Thyroid gland (tissue), 4 donors: ENCODE measurements around the gene PRSS21.

Experiments used
- POLR2A ChIP-seq, 2 donors: fragments of 450-650 bp; IDR thresholded peaks; one replicate each; pipeline ENCODE4 v1.6.1; 2017; ENCODE audit warnings: antibody characterized with exemption in 2 of 2, mild to moderate bottlenecking in 2 of 2, moderate library complexity in 1 of 2
- TF ChIP-seq, protein P1 (sequence below), 6 experiments: fragments of 200-600 bp in 3 of 6; fragments of 450-650 bp in 3 of 6; sonication (generic) in 3 of 6; IDR thresholded peaks; one replicate each; pipeline ENCODE4 v1.5.1; 2016 to 2019; ENCODE audit warnings: antibody characterized with exemption in 6 of 6, mild to moderate bottlenecking in 2 of 6, inconsistent platforms in 1 of 6, moderate library complexity in 1 of 6

DNA sequence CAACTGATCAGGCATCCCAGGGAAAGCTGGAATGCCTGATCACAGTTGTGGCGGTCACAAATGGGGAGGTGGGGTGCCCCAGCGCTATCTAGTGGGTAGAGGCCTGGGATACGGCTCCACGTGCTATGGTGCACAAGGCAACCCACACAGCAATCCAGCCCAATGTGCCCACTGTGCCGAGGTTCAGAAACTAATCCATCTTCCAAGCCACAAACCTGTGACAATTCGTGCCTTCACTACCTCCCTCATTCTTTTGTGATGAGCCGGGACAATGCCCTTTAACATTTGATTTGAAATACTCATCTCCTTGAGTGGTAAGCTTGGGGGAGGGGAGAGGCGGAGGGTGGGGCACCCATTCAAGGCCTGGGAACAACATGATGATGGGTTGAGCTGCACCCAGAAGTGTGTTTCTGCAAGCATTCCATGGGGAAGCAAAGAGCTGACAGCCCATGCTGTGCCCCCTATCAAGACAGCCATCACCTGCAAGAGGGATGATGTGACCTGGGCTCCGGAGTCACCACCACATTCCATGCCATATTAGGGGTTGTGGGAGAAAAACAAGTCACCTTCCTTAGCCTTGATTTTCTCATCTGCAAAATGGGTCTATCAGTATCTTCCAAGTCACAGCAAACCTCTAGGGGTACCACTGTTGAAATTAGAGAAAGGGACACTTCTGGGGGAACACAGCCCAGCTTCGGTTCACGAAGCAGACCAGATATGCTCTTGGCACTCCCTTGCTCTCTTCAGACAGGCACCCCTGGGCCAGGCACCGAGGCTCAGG is 43.7 kb upstream of the PRSS21 start:
- TF ChIP-seq, protein P1, sequence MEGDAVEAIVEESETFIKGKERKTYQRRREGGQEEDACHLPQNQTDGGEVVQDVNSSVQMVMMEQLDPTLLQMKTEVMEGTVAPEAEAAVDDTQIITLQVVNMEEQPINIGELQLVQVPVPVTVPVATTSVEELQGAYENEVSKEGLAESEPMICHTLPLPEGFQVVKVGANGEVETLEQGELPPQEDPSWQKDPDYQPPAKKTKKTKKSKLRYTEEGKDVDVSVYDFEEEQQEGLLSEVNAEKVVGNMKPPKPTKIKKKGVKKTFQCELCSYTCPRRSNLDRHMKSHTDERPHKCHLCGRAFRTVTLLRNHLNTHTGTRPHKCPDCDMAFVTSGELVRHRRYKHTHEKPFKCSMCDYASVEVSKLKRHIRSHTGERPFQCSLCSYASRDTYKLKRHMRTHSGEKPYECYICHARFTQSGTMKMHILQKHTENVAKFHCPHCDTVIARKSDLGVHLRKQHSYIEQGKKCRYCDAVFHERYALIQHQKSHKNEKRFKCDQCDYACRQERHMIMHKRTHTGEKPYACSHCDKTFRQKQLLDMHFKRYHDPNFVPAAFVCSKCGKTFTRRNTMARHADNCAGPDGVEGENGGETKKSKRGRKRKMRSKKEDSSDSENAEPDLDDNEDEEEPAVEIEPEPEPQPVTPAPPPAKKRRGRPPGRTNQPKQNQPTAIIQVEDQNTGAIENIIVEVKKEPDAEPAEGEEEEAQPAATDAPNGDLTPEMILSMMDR (IDR thresholded peaks at IDR 0.05) = no peak
- TF ChIP-seq POLR2A (IDR thresholded peaks at IDR 0.05) = no peak
